Activated CD4-positive, alpha-beta T cell treated with anti-CD3 and anti-CD28 coated beads, Interleukin-2, amount 10 ng/mL, durations not matched to agents 7 days and 5 days (primary cell): Measurements from ENCODE around the gene ATXN1. TPM values are rescaled to one million over a fixed set of nuclear protein-coding genes. Genes with fewer than 3 reads are reported as not detected.

Experiments
- CTCF ChIA-PET: fragments of 350-600 bp; sonication (Branson Sonifier 250); formaldehyde crosslinking; loops from one replicate; lab custom pipeline; 2021; ENCODE audit warnings: antibody characterized with exemption; lab: Charles Lee
- POLR2A ChIA-PET: fragments of 350-600 bp; sonication (Branson Sonifier 250); formaldehyde crosslinking; loops from one replicate; lab custom pipeline; 2021; ENCODE audit warnings: antibody characterized with exemption; lab: Charles Lee
- DNase-seq: peaks from one replicate; pipeline ENCODE4 v3.0.0-alpha.2; 2020
- H3K27ac Mint-ChIP-seq: one replicate; pipeline ENCODE4 v1.8.0; 2021; ENCODE audit warnings: mild to moderate bottlenecking, moderate library complexity, mixed read lengths
- H3K27me3 Mint-ChIP-seq: one replicate; pipeline ENCODE4 v1.8.0; 2021; ENCODE audit warnings: mixed read lengths
- H3K36me3 Mint-ChIP-seq: one replicate; pipeline ENCODE4 v1.8.0; 2021; ENCODE audit warnings: low read depth, mixed read lengths
- H3K4me1 Mint-ChIP-seq: one replicate; pipeline ENCODE4 v1.8.0; 2021; ENCODE audit warnings: mixed read lengths
- H3K4me3 Mint-ChIP-seq: one replicate; pipeline ENCODE4 v1.8.0; 2021; ENCODE audit warnings: mild to moderate bottlenecking, moderate library complexity, mixed read lengths
- H3K9me3 Mint-ChIP-seq: one replicate; pipeline ENCODE4 v1.8.0; 2021; ENCODE audit warnings: mixed read lengths
- total RNA-seq, 2 experiments: library from RNA; stranded (reverse); gene quantifications; one replicate each; pipeline ENCODE4 v1.2.3, GENCODE V29; 2021

Gene ATXN1
- total RNA-seq, 2 experiments from 2014 or later = 36.0 to 40.4 TPM

DNA sequence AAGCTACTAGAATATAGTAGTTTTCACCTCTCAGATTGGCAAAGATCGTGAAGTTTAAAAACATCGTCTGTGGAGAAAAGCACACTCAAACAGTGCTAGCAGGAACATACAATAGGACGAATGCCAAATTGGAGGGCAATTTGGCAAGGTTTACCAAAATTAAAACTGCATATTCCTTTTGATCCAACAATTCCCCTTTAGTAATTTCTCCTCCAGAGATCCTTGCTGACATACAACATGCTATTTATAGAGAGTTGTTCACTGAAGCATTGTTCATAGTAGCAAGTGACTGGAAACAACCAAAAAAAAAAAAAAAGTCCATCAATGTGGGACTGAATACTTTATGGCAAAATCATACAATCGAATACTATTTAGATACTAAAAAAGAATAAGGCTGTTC, 202.2 kb downstream of the ATXN1 start:
- Mint-ChIP-seq H3K36me3 (peaks cover 4% of the 10 kb centered on the region), H3K27ac (no peak overlapping the region), H3K27me3 (no peaks in the 10 kb centered on the region), H3K4me1 (no peaks in the 10 kb centered on the region), H3K4me3 (no peak overlapping the region), H3K9me3 (no peaks in the 10 kb centered on the region)
- ChIA-PET POLR2A (interaction anchor here (0.6 kb wide), 1 partner anchor 89 kb away, joined by 3 read pairs; no protein-coding TSS in a partner anchor), CTCF (interaction anchor here (0.8 kb wide), 1 partner anchor 26 kb away, joined by 3 read pairs; no protein-coding TSS in a partner anchor)
- DNase-seq = no peak

DNA sequence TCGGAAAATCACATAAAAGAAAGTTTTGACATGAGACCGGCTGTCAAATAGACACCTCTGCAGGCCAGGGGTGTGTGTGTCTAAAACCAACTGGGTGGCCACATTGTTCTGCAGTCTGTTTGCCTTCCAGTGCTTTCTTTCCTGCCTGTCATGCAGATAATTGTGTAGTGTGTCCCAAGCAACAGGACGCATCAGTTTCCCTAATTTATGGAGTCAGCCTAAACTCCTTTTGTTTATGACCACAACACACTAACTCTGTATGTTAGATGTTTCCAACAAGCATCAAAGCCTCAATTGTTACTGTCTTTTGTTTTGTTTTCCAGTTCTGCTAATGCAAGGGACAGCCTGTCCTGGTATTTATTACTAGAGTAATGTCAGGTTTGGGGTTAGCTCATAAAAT, 205.7 kb downstream of the ATXN1 start:
- Mint-ChIP-seq H3K4me3 (no peak overlapping the region), H3K27me3 (no peaks in the 10 kb centered on the region), H3K9me3 (no peaks in the 10 kb centered on the region), H3K27ac (no peak overlapping the region), H3K36me3 (peaks cover 4% of the 10 kb centered on the region), H3K4me1 (no peaks in the 10 kb centered on the region)
- POLR2A ChIA-PET = no interaction called here
- DNase-seq = no peak
- CTCF ChIA-PET = interaction anchor here (1.1 kb wide), 1 partner anchor 91 kb away, joined by 3 read pairs; no protein-coding TSS in a partner anchor

DNA sequence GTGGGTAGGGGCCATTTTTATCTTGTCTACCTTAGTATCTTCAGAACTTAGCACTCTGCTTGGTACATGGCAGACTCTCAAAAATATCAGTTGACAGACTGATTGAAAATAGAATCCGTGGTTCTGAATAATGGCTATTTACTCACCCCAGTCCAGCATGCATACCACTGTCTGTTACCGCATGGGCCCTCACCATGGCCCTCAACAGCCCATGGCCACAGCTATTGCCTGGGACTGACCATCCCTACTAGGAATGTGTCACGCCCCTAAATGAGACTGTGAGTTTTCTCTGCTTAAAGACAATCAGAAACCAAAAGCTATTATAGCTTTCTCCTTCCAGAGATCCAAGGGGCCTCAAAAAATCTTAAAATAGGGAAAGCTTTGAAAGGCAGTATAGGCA, 207.7 kb downstream of the ATXN1 start:
- no peak for DNase-seq
- POLR2A ChIA-PET = no interaction called here
- Mint-ChIP-seq H3K4me3 (no peak overlapping the region), H3K27me3 (no peaks in the 10 kb centered on the region), H3K36me3 (peaks cover 4% of the 10 kb centered on the region), H3K4me1 (no peaks in the 10 kb centered on the region), H3K27ac (no peak overlapping the region), H3K9me3 (no peaks in the 10 kb centered on the region)
- CTCF ChIA-PET = no interaction called here

DNA sequence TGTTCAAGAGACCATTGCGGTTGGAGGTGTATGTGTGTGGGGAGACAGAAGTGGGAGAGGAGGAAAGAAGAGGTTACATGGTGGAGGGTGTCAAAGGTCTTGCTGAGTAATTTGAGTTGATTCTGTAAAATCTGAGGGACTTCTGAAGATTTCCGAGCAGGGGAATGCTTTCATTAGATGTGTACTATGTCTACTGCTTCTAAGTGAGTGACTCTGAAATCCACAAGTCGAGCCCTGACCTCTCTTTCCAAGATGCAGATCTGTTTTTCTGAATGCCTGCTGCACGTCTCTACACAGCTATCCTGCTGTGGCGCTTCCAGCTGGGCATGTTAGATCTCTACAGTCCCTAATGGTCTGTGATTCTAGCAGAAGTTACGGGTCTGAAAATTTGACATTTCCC, 209.8 kb downstream of the ATXN1 start:
- H3K27ac Mint-ChIP-seq = no peak overlapping the region
- H3K36me3 Mint-ChIP-seq = peaks cover 4% of the 10 kb centered on the region
- no peaks in the 10 kb centered on the region for H3K9me3 Mint-ChIP-seq
- no peaks in the 10 kb centered on the region for H3K27me3 Mint-ChIP-seq
- POLR2A ChIA-PET = no interaction called here
- H3K4me1 Mint-ChIP-seq = no peaks in the 10 kb centered on the region
- no peak for DNase-seq
- H3K4me3 Mint-ChIP-seq = no peak overlapping the region
- CTCF ChIA-PET = interaction anchor here (1.0 kb wide), 1 partner anchor 11 kb away, joined by 3 read pairs; no protein-coding TSS in a partner anchor

DNA sequence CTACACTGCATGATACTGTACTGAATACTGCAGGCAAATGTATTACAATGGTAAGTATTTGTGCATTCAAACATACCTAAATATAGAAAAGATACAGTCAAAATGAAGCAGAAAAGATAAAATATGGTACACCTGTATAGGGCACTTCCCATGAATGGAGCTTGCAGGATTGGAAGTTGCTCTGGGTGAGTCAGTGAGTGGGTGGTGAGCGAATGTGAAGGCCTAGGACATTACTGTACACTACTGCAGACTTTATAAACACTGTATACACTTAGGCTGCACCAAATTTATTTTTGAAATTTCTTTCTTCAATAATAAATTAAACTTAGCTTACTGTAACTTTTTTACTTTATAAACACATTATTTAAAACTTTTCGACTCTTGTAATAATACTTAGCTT, 213.1 kb downstream of the ATXN1 start:
- Mint-ChIP-seq H3K9me3 (no peaks in the 10 kb centered on the region), H3K4me3 (no peak overlapping the region), H3K27ac (no peak overlapping the region), H3K36me3 (peaks cover 9% of the 10 kb centered on the region), H3K27me3 (no peaks in the 10 kb centered on the region), H3K4me1 (no peaks in the 10 kb centered on the region)
- ChIA-PET CTCF (no interaction called here), POLR2A (no interaction called here)
- DNase-seq = no peak

DNA sequence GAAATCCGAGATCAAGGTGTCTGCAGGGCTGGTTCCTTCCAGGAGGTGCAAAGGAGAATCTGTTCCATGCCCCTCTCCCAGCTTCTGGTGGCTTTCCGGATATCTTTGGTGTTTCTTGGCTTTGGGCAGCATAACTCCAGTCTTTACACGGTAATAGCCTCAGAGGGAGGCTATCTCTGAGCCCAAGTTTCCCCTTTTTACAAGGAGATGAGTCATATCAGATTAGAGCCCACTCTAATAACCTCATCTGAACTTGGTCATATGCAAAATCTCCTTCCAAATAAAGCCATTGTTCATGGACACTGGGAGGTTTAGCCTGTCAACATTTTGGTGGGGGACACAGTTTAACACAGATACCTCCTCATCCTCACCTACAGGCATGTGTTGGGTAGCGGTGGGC, 213.7 kb downstream of the ATXN1 start:
- DNase-seq = no peak
- H3K9me3 Mint-ChIP-seq = no peaks in the 10 kb centered on the region
- H3K27ac Mint-ChIP-seq = no peak overlapping the region
- no peak overlapping the region for H3K4me3 Mint-ChIP-seq
- POLR2A ChIA-PET = no interaction called here
- CTCF ChIA-PET = no interaction called here
- no peaks in the 10 kb centered on the region for H3K27me3 Mint-ChIP-seq
- H3K36me3 Mint-ChIP-seq = peaks cover 9% of the 10 kb centered on the region
- no peaks in the 10 kb centered on the region for H3K4me1 Mint-ChIP-seq

DNA sequence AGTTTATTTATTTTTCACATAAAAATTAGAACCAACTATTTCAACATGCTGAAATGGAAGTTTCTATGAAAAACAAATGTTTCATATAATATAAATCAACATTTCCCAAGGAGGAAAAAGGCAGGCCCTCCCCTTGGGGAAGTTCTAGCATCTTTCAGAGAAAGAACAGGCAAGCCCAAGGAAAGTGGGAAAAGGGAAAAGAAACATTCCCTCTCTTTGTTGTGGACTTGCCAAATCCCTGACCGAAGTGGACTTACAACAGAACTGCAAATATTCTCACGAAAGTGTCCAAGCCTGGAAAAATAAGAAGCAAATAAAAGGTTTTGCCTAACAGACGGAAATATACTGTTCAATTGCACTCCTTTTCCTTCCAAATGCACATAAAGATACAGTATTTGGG, 214.4 kb downstream of the ATXN1 start:
- CTCF ChIA-PET = no interaction called here
- H3K27me3 Mint-ChIP-seq = no peaks in the 10 kb centered on the region
- H3K4me3 Mint-ChIP-seq = no peak overlapping the region
- no peak for DNase-seq
- no peaks in the 10 kb centered on the region for H3K9me3 Mint-ChIP-seq
- H3K36me3 Mint-ChIP-seq = peaks cover 9% of the 10 kb centered on the region
- POLR2A ChIA-PET = no interaction called here
- H3K27ac Mint-ChIP-seq = no peak overlapping the region
- no peaks in the 10 kb centered on the region for H3K4me1 Mint-ChIP-seq

DNA sequence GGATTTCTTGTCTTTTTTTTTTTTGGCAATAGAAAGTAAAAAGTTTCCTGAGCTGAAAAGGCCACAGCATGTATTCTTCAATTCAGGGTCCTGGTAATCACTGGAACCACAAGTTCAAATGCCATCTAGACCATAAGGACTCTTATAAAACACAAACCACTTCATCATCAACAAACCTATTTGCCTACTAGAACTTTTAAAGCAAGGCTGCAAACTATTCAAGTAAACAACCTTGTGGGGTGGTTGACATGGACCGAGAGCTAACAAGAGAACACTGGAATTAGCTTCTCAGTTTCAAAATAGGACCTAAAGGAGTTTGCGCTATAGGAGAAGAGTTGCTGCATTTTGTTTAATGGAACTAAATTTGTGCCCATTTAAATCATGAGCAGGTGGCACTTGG, 215.9 kb downstream of the ATXN1 start:
- Mint-ChIP-seq H3K4me3 (no peak overlapping the region), H3K4me1 (no peaks in the 10 kb centered on the region), H3K36me3 (peaks cover 9% of the 10 kb centered on the region), H3K27me3 (no peaks in the 10 kb centered on the region), H3K9me3 (no peaks in the 10 kb centered on the region), H3K27ac (no peak overlapping the region)
- POLR2A ChIA-PET = no interaction called here
- DNase-seq = no peak
- CTCF ChIA-PET = interaction anchor here (1.1 to 1.6 kb wide), 4 partner anchors 14 to 89 kb away, joined by 3 to 4 read pairs (median 3); no protein-coding TSS in a partner anchor

DNA sequence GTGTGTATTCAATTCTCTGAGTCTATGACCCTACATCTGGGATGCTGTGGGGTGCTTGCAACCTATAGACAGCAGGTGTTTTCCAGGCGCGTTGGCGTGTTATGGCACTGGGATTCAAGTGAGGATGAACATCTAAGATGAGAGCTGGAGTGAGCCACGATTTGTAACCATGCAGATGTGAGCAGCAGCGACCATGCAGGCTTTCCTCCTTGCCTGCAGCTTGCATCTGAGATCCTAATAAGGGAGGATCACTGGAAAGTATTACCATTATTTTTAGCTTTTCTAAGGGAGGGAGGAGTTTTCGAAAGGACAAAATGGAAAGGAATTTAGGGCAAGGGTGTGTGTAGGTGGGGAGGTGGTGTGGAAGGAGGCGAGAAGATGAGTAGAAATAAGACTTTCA, 216.7 kb downstream of the ATXN1 start:
- no peak overlapping the region for H3K4me3 Mint-ChIP-seq

DNA sequence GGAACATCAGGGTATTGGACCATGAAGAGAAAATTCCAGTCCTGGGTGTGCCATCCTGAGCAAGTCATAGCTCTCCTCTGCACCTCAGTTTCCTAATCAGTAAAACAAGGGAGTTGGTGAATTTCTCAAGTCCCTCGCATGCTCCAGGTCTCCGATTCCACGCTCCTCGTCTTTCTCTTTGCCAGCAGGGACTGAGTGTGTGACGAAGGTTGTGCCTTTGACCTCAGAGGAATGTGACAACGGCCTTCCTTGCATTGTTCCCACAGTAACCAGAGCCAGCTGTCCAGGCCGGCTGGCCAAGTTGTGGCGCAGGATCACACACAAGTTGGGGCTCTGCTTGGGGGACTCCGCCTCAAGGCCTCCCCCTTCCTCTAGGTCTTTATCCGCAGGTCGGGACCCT, 217.3 kb downstream of the ATXN1 start:
- no peak overlapping the region for H3K4me3 Mint-ChIP-seq
- no peak overlapping the region for H3K27ac Mint-ChIP-seq
- no peaks in the 10 kb centered on the region for H3K4me1 Mint-ChIP-seq
- POLR2A ChIA-PET = no interaction called here
- H3K36me3 Mint-ChIP-seq = peaks cover 9% of the 10 kb centered on the region
- CTCF ChIA-PET = interaction anchor here (0.8 to 1.6 kb wide), 5 partner anchors 9 to 90 kb away, joined by 3 read pairs; no protein-coding TSS in a partner anchor
- H3K27me3 Mint-ChIP-seq = no peaks in the 10 kb centered on the region
- H3K9me3 Mint-ChIP-seq = no peaks in the 10 kb centered on the region
- DNase-seq = no peak

More for the DNA sequence above, 216.7 kb downstream of the ATXN1 start:
- H3K27me3 Mint-ChIP-seq = no peaks in the 10 kb centered on the region
- DNase-seq = no peak
- ChIA-PET CTCF (interaction anchor here (0.8 to 1.6 kb wide), 5 partner anchors 10 to 90 kb away, joined by 3 read pairs; no protein-coding TSS in a partner anchor), POLR2A (interaction anchor here (0.6 kb wide), 1 partner anchor 186 kb away, joined by 3 read pairs; no protein-coding TSS in a partner anchor)
- no peaks in the 10 kb centered on the region for H3K9me3 Mint-ChIP-seq
- no peaks in the 10 kb centered on the region for H3K4me1 Mint-ChIP-seq
- no peak overlapping the region for H3K27ac Mint-ChIP-seq
- H3K36me3 Mint-ChIP-seq = peaks cover 9% of the 10 kb centered on the region

DNA sequence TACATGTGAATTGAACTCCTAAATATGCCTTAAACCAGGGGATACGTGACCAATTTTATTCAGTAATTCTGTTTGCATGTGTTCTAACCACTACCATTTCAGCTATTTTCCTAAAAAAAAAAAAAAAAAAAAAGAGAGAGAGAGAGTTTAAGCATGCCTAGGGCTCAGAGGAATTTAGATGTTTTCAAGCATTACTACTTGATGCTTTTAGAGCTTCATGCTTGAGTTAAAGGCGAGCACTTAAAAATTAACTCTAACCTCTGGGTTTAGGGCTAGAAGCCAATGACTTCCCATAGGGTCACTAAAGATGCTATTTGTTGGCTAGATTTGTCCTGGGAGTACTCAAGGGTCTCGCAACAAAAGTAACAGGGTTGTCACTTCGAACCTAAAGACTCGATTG, 217.7 kb downstream of the ATXN1 start:
- H3K9me3 Mint-ChIP-seq = no peaks in the 10 kb centered on the region
- CTCF ChIA-PET = interaction anchor here (0.9 kb wide), 1 partner anchor 15 kb away, joined by 3 read pairs; no protein-coding TSS in a partner anchor
- H3K4me3 Mint-ChIP-seq = no peak overlapping the region
- no peaks in the 10 kb centered on the region for H3K27me3 Mint-ChIP-seq
- POLR2A ChIA-PET = no interaction called here
- no peak overlapping the region for H3K27ac Mint-ChIP-seq
- DNase-seq = no peak
- H3K36me3 Mint-ChIP-seq = peaks cover 9% of the 10 kb centered on the region
- H3K4me1 Mint-ChIP-seq = no peaks in the 10 kb centered on the region

DNA sequence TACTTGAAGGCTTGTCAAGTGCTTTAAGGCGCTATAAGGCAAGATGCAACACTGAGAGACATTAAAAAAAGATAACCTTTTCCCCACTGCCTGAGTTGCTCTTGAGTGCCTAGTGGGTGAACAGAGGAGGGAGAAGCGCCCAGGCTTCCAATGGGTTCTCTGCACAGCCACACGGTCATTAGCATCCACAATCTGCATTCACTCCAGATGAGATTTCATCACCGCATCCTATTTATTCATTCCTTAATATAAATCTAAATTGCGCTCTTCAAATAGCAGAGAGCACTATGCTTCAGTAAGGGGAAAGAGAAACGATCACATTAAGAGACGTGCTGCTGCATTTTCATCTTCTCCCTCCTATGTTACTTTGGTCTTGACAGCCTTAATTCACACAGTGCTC, 219.2 kb downstream of the ATXN1 start:
- H3K4me1 Mint-ChIP-seq = no peaks in the 10 kb centered on the region
- H3K36me3 Mint-ChIP-seq = peaks cover 9% of the 10 kb centered on the region
- H3K27ac Mint-ChIP-seq = no peak overlapping the region
- no peak overlapping the region for H3K4me3 Mint-ChIP-seq
- no peaks in the 10 kb centered on the region for H3K27me3 Mint-ChIP-seq
- ChIA-PET POLR2A (no interaction called here), CTCF (no interaction called here)
- DNase-seq = no peak
- no peaks in the 10 kb centered on the region for H3K9me3 Mint-ChIP-seq

DNA sequence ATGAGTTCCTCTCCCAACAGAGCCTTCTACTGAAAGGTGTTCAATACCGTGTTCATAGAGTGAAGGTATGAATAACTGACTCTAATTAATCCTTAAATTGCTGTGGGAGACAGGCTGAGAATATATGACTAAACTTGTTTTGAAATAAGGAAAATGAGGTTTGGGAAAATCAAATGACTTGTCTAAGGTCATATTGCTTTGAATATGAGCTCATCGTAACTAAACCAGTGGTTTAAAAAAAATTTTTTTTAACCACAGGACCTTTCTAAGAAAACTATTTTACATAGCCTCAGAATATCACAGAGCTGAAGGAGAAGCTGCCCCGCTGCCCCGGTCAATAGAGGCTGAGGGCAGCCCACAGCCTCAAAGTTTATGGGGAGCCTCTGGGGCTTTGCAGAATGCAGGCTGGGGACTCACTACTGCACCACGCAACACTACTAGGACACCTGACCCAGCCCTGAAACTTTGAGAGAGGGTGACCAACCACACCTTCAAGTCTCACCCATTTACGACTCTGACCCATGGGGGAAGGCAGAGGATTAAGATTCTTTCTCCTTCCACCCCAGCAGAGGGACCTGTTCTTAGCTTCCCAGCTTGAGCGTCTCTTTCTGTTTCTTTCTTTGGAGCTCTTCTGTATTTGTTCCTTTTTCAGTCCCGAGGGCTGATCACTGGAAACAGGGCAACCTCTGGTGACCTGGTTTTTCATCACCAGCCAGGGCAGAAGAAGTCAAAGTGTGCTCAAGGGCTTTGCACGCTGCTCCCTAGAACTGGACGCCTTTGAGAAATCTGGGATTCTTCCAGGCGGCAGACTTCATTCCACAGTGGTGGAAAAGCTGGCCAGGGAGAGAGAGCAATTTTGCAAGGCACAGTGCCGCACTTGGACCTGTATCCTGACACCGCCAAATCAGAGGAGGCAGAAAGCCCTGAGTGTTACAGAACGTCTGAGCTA, 220.2 kb downstream of the ATXN1 start:
- CTCF ChIA-PET = interaction anchor here (0.6 to 1.5 kb wide), 4 partner anchors 11 to 425 kb away, joined by 3 to 4 read pairs (median 3); no protein-coding TSS in a partner anchor
- H3K9me3 Mint-ChIP-seq = no peaks in the 10 kb centered on the region
- DNase-seq = no peak
- no peaks in the 10 kb centered on the region for H3K27me3 Mint-ChIP-seq
- H3K27ac Mint-ChIP-seq = no peak overlapping the region
- H3K4me1 Mint-ChIP-seq = no peaks in the 10 kb centered on the region
- no peak overlapping the region for H3K4me3 Mint-ChIP-seq
- POLR2A ChIA-PET = no interaction called here
- H3K36me3 Mint-ChIP-seq = peaks cover 9% of the 10 kb centered on the region
